Activated naive CD4-positive, alpha-beta T cell treated with Interleukin-2 at 50 U/mL for 16 hours (primary cell): ENCODE data around the gene GH2.
A peak's percentile ranks its signal among the peaks of the same experiment; 100 is the strongest.

Experiments used
- DNase-seq: peaks from one replicate; pipeline ENCODE4 v3.0.0-alpha.2; 2020

GH2 gene

GRCh38 chr17:63838631-63839171 is 43.0 kb downstream of the GH2 start:
- DNase-seq: no peak

- DNase-seq: no peak
Observed at GRCh38 chr17:63837962-63838600, 43.7 kb downstream of the GH2 start.

GRCh38 chr17:63837480-63837879 is 44.3 kb downstream of the GH2 start:
- DNase-seq: no peak

- no peak for DNase-seq
Observed at GRCh38 chr17:63836811-63837210, 44.9 kb downstream of the GH2 start.

- DNase-seq: no peak
Observed at GRCh38 chr17:63835167-63835720, 46.5 kb downstream of the GH2 start.

GRCh38 chr17:63834431-63835166 is 47.1 kb downstream of the GH2 start:
- peak; percentile 71 for DNase-seq

GRCh38 chr17:63833741-63834373 is 47.9 kb downstream of the GH2 start:
- DNase-seq: no peak

- no peak for DNase-seq
Observed at GRCh38 chr17:63833026-63833740, 48.6 kb downstream of the GH2 start.

GRCh38 chr17:63832455-63832854 is 49.3 kb downstream of the GH2 start:
- no peak for DNase-seq

GRCh38 chr17:63832014-63832413 is 49.7 kb downstream of the GH2 start:
- DNase-seq: no peak

GRCh38 chr17:63831505-63831904 is 50.2 kb downstream of the GH2 start:
- no peak for DNase-seq

GRCh38 chr17:63830904-63831491 is 50.7 kb downstream of the GH2 start:
- DNase-seq: no peak

GRCh38 chr17:63830278-63830677 is 51.5 kb downstream of the GH2 start:
- no peak for DNase-seq
